HepG2 (cell line): ENCODE measurements around the gene ABHD15. TPM values are rescaled to one million over a fixed set of nuclear protein-coding genes. Genes with fewer than 3 reads are reported as not detected.

Experiments
- FOSL2 ChIP-seq: sonication (generic); formaldehyde crosslinking; IDR thresholded peaks from 2 replicates; pipeline ENCODE4 v1.4.0; 2020; ENCODE audit warnings: missing genetic modification reagents
- GATAD2A ChIP-seq: IDR thresholded peaks from 2 replicates; pipeline ENCODE4 v1.6.1; 2016
- KAT2B ChIP-seq: fragments of 150-350 bp; IDR thresholded peaks from 2 replicates; pipeline ENCODE4 v1.6.1; 2014; ENCODE audit warnings: low read depth, low read length, borderline replicate concordance
- KAT7 ChIP-seq: IDR thresholded peaks from 2 replicates; pipeline ENCODE4 v1.6.1; 2018; ENCODE audit warnings: borderline replicate concordance, missing compliant biosample characterization
- KLF16 ChIP-seq, 2 experiments: sonication (generic) in 1 of 2; formaldehyde crosslinking in 1 of 2; IDR thresholded peaks; 2 replicates each; pipeline versions ENCODE4 v1.6.1 to v1.8.0; 2016 to 2023; ENCODE audit warnings: missing genetic modification reagents in 2 of 2, missing compliant biosample characterization in 1 of 2
- MEF2D ChIP-seq: sonication (generic); formaldehyde crosslinking; IDR thresholded peaks from 2 replicates; pipeline ENCODE4 v1.5.1; 2020; ENCODE audit warnings: mild to moderate bottlenecking, missing genetic modification reagents
- NRL ChIP-seq: sonication (generic); formaldehyde crosslinking; IDR thresholded peaks from 2 replicates; pipeline ENCODE4 v1.5.0; 2020; ENCODE audit warnings: missing genetic modification reagents, mild to moderate bottlenecking, moderate library complexity, borderline replicate concordance
- PCBP1 ChIP-seq: fragments of 200-400 bp; formaldehyde crosslinking; IDR thresholded peaks from 2 replicates; pipeline ENCODE4 v1.6.1; 2017; ENCODE audit warnings: mild to moderate bottlenecking, low read depth, low read length, borderline replicate concordance
- PLRG1 ChIP-seq: fragments of 450-650 bp; conservative IDR thresholded peaks from 2 replicates; pipeline ENCODE4 v1.6.1; 2016
- TCF12 ChIP-seq, 2 experiments: fragments of 450-650 bp in 1 of 2; sonication (generic) in 1 of 2; formaldehyde crosslinking in 1 of 2; IDR thresholded peaks; 2 replicates each; pipeline versions ENCODE4 v1.6.1 to v1.8.0; 2017 to 2022; ENCODE audit warnings: antibody characterized with exemption in 1 of 2, mild to moderate bottlenecking in 1 of 2, missing genetic modification reagents in 1 of 2, moderate library complexity in 1 of 2
- TSC22D2 ChIP-seq: sonication (generic); formaldehyde crosslinking; IDR thresholded peaks from 2 replicates; pipeline ENCODE4 v1.5.1; 2020; ENCODE audit warnings: missing genetic modification reagents, mild to moderate bottlenecking, borderline replicate concordance
- ZNF121 ChIP-seq: sonication (generic); formaldehyde crosslinking; IDR thresholded peaks from 2 replicates; pipeline ENCODE4 v1.5.0; 2020; ENCODE audit warnings: mild to moderate bottlenecking, missing genetic modification reagents
- ZNF615 ChIP-seq: sonication (generic); formaldehyde crosslinking; IDR thresholded peaks from 2 replicates; pipeline ENCODE4 v1.5.0; 2020; ENCODE audit warnings: mild to moderate bottlenecking, missing genetic modification reagents, borderline replicate concordance
- polyA plus RNA-seq, 8 experiments: library from polyadenylated mRNA; depleted of rRNA in 3 of 8; stranded (reverse) in 7 of 8; unstranded in 1 of 8; fragments of >200 nt; fragmentation: Illumina TruSeq in 4 of 8; extraction: Trizol in 4 of 8; gene quantifications; 2 replicates each; pipeline versions ENCODE4 v1.2.1 to v1.2.3, GENCODE V29; 2011 to 2016; ENCODE audit warnings: low read depth in 4 of 8, missing spikeins in 1 of 8, mixed read lengths in 1 of 8; ENCODE audit not compliant: insufficient read depth in 1 of 8
- total RNA-seq, 5 experiments: library from RNA; depleted of rRNA; stranded (reverse); fragments of >200 nt; fragmentation: Illumina TruSeq; extraction: Trizol; gene quantifications; 2 replicates each; pipeline ENCODE4 v1.2.3, GENCODE V29; 2016; ENCODE audit warnings: low read depth in 1 of 5
- TF ChIP-seq, protein P1 (sequence below): sonication (generic); formaldehyde crosslinking; IDR thresholded peaks from 2 replicates; pipeline ENCODE4 v1.4.0; 2020; ENCODE audit warnings: mild to moderate bottlenecking, missing genetic modification reagents
- TF ChIP-seq, protein P2 (sequence below): IDR thresholded peaks from 2 replicates; pipeline ENCODE4 v1.4.0; 2020; ENCODE audit warnings: mild to moderate bottlenecking, missing genetic modification reagents
- TF ChIP-seq, protein P3 (sequence below): sonication (generic); formaldehyde crosslinking; IDR thresholded peaks from 2 replicates; pipeline ENCODE4 v1.4.0; 2020; ENCODE audit warnings: missing genetic modification reagents
- TF ChIP-seq, protein P4 (sequence below): sonication (generic); formaldehyde crosslinking; IDR thresholded peaks from 2 replicates; pipeline ENCODE4 v1.4.0; 2020; ENCODE audit warnings: missing genetic modification reagents

ABHD15 gene
- total and polyA plus RNA-seq, 2 of the 13 experiments (the other 11 are each of a cell fraction or from before 2014, with no cell fraction given) = 2.4 to 7.7 TPM

DNA sequence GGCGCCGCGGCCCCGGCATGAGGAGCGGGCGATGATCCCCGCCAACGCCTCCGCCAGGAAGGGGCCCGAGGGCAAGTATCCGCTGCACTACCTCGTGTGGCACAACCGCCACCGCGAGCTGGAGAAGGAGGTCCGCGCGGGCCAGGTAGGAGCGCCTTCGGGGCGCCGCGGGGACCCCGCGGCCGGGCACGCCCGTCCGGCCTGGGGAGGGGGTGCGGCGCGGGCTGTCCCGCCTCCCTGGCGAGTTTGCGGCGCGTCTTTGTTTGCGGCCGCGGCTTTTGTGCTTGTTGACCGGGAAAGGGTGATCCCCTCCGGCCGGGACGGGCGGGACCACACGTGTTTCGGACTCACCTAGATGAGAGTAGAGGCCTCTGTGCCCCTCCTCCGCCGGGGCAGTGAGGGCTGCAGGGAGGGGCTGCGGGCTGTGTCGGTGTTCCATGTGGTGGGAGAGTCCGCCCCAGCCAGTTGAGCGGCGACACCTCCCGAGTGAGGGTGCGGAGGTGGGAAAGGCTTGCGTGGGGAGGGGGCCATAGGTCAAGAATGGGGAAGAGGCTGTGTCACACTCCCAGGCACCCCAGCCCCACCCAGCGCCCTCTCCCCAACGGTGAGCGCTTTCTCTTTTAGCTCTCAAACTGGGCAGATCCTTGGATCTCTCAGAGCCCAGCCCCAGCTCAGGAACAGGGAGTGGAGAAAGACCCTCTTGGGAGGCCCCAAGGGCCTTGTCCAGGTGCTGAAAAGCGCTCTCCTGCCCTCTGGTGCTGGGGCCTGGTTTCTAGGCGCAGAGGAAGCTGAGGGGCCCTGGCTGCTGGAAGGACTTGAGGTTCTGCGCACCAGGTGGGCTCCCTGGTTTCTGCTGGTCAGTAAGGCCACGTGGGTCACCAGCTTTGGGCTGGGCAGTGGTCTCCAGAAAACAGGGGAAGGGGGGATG, 27.0 kb upstream of the ABHD15 start (continued):
- TF ChIP-seq NRL (CRISPR knock-in tag) = peak; percentile 61; the same call in 1 of the 2 replicates
- no peak for TF ChIP-seq TCF12 (IDR thresholded peaks at IDR 0.05)
- TF ChIP-seq TCF12 (CRISPR knock-in tag; IDR thresholded peaks at IDR 0.05) = no peak
- TF ChIP-seq, protein P1, sequence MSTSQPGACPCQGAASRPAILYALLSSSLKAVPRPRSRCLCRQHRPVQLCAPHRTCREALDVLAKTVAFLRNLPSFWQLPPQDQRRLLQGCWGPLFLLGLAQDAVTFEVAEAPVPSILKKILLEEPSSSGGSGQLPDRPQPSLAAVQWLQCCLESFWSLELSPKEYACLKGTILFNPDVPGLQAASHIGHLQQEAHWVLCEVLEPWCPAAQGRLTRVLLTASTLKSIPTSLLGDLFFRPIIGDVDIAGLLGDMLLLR = peak; percentile 48; the same call in 1 of the 2 replicates
- TF ChIP-seq TSC22D2 = 0 out of 2 replicates have a peak, but pooled peaks have one; percentile 47
- peak; percentile 12; the same call in 1 of the 2 replicates for TF ChIP-seq FOSL2
- TF ChIP-seq, protein P2, sequence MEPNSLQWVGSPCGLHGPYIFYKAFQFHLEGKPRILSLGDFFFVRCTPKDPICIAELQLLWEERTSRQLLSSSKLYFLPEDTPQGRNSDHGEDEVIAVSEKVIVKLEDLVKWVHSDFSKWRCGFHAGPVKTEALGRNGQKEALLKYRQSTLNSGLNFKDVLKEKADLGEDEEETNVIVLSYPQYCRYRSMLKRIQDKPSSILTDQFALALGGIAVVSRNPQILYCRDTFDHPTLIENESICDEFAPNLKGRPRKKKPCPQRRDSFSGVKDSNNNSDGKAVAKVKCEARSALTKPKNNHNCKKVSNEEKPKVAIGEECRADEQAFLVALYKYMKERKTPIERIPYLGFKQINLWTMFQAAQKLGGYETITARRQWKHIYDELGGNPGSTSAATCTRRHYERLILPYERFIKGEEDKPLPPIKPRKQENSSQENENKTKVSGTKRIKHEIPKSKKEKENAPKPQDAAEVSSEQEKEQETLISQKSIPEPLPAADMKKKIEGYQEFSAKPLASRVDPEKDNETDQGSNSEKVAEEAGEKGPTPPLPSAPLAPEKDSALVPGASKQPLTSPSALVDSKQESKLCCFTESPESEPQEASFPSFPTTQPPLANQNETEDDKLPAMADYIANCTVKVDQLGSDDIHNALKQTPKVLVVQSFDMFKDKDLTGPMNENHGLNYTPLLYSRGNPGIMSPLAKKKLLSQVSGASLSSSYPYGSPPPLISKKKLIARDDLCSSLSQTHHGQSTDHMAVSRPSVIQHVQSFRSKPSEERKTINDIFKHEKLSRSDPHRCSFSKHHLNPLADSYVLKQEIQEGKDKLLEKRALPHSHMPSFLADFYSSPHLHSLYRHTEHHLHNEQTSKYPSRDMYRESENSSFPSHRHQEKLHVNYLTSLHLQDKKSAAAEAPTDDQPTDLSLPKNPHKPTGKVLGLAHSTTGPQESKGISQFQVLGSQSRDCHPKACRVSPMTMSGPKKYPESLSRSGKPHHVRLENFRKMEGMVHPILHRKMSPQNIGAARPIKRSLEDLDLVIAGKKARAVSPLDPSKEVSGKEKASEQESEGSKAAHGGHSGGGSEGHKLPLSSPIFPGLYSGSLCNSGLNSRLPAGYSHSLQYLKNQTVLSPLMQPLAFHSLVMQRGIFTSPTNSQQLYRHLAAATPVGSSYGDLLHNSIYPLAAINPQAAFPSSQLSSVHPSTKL (CRISPR knock-in tag) = peak; percentile 10; the same call in 1 of the 2 replicates
- TF ChIP-seq ZNF615 (CRISPR knock-in tag) = no peak
- TF ChIP-seq, protein P3, sequence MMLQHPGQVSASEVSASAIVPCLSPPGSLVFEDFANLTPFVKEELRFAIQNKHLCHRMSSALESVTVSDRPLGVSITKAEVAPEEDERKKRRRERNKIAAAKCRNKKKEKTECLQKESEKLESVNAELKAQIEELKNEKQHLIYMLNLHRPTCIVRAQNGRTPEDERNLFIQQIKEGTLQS (CRISPR knock-in tag) = peak; percentile 57; the same call in 1 of the 2 replicates
- peak; percentile 28; the same call in 1 of the 2 replicates for TF ChIP-seq MEF2D (CRISPR knock-in tag)
- 0 out of 2 replicates have a peak, but pooled peaks have one; percentile 33 for TF ChIP-seq PCBP1
- TF ChIP-seq KAT7 (CRISPR knock-in tag) = no peak
- peak; percentile 24; the same call in 1 of the 2 replicates for TF ChIP-seq GATAD2A (CRISPR knock-in tag)
- TF ChIP-seq ZNF121 = no peak
- TF ChIP-seq, protein P4, sequence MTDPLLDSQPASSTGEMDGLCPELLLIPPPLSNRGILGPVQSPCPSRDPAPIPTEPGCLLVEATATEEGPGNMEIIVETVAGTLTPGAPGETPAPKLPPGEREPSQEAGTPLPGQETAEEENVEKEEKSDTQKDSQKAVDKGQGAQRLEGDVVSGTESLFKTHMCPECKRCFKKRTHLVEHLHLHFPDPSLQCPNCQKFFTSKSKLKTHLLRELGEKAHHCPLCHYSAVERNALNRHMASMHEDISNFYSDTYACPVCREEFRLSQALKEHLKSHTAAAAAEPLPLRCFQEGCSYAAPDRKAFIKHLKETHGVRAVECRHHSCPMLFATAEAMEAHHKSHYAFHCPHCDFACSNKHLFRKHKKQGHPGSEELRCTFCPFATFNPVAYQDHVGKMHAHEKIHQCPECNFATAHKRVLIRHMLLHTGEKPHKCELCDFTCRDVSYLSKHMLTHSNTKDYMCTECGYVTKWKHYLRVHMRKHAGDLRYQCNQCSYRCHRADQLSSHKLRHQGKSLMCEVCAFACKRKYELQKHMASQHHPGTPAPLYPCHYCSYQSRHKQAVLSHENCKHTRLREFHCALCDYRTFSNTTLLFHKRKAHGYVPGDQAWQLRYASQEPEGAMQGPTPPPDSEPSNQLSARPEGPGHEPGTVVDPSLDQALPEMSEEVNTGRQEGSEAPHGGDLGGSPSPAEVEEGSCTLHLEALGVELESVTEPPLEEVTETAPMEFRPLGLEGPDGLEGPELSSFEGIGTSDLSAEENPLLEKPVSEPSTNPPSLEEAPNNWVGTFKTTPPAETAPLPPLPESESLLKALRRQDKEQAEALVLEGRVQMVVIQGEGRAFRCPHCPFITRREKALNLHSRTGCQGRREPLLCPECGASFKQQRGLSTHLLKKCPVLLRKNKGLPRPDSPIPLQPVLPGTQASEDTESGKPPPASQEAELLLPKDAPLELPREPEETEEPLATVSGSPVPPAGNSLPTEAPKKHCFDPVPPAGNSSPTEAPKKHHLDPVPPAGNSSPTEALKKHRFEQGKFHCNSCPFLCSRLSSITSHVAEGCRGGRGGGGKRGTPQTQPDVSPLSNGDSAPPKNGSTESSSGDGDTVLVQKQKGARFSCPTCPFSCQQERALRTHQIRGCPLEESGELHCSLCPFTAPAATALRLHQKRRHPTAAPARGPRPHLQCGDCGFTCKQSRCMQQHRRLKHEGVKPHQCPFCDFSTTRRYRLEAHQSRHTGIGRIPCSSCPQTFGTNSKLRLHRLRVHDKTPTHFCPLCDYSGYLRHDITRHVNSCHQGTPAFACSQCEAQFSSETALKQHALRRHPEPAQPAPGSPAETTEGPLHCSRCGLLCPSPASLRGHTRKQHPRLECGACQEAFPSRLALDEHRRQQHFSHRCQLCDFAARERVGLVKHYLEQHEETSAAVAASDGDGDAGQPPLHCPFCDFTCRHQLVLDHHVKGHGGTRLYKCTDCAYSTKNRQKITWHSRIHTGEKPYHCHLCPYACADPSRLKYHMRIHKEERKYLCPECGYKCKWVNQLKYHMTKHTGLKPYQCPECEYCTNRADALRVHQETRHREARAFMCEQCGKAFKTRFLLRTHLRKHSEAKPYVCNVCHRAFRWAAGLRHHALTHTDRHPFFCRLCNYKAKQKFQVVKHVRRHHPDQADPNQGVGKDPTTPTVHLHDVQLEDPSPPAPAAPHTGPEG (CRISPR knock-in tag) = 0 out of 2 replicates have a peak, but pooled peaks have one; percentile 37
- no peak for TF ChIP-seq KAT2B
- TF ChIP-seq PLRG1 = no peak
- peak in 1 of 2 experiments; percentile 43; a peak in 1 of 4 replicates for TF ChIP-seq KLF16 (CRISPR knock-in tag; IDR thresholded peaks at IDR 0.05)
